ENCODE measurements around the gene KAZN.

DNA sequence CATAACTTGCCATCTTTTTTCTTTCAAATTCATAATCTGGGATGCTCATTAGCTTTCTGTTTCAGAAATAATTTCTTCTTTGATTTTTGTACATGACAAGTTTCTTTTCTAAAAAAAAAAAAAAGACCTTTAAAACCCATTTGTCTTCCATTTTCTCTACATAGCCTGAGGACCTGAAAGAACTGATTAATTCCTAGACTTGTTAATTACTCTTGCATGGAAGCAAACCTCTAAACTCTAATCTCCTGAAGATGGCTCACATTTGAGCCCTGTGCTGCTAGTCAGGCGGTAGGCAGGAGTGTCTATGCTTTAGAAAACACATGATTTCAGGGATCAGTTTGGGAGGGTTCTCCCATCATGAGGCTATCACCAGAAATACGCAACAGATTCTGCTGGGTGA is 152.0 kb downstream of the KAZN start:
- no peak for TF ChIP-seq GATA2 (IDR thresholded peaks at IDR 0.05; ENCODE audit: low read depth, low read length)
- no peak for TF ChIP-seq GATA3 (IDR thresholded peaks at IDR 0.05; ENCODE audit: low read depth, low read length)

All from SH-SY5Y (cell line).